ENCODE data around the gene ZBED4. TPM values are rescaled to one million over a fixed set of nuclear protein-coding genes. Genes with fewer than 3 reads are reported as not detected.

ZBED4 gene
- total RNA-seq, 1 experiment from 2014 or later: 5.8 TPM

DNA sequence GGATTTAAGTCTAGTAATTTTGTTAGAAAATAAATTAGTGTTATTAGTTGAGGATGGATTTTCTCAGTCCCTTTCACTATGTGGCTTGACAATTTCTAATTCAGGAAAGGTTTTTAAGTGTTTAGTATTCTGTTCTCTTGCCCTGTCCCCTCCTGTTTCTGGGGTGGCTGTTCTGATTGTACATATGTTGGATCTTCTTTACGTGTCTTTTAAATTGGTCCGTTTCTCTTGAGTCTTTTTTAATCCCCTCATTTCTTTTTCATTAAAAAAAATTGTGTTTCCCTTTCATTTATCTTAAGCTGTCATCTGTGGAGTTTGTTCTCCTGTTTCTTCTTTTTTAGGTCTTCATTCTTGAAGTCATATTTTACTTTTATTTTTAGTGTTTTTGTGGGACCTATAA lies 12.5 kb downstream of the ZBED4 start:
- DNase-seq: no peak
- H3K9me3 ChIP-seq: peaks cover 27% of the 10 kb centered on the region
- H3K4me3 ChIP-seq: no peak overlapping the region
- H3K36me3 ChIP-seq: peaks cover 34% of the 10 kb centered on the region
- no peaks in the 10 kb centered on the region for H3K27me3 ChIP-seq

DNA sequence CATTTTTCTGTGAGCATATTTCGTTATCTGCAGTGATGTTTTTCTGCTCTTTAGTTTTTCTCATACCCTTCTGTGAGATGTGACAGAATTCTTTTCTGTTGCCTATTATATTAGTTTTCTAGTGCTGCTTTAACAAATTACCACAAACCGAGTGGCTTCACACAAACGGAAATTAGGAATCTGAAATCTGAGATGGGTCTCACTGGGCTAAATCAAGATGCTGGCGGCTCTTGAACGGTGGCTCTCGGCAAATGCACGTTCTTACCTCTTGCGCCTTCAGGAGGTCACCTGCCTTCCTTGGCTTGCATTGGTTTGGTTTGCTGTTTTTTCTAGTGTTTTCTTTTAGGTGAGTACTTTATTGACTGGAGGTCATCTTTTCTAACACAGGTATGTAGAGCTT lies 13.0 kb downstream of the ZBED4 start:
- H3K4me3 ChIP-seq: no peak overlapping the region

DNA sequence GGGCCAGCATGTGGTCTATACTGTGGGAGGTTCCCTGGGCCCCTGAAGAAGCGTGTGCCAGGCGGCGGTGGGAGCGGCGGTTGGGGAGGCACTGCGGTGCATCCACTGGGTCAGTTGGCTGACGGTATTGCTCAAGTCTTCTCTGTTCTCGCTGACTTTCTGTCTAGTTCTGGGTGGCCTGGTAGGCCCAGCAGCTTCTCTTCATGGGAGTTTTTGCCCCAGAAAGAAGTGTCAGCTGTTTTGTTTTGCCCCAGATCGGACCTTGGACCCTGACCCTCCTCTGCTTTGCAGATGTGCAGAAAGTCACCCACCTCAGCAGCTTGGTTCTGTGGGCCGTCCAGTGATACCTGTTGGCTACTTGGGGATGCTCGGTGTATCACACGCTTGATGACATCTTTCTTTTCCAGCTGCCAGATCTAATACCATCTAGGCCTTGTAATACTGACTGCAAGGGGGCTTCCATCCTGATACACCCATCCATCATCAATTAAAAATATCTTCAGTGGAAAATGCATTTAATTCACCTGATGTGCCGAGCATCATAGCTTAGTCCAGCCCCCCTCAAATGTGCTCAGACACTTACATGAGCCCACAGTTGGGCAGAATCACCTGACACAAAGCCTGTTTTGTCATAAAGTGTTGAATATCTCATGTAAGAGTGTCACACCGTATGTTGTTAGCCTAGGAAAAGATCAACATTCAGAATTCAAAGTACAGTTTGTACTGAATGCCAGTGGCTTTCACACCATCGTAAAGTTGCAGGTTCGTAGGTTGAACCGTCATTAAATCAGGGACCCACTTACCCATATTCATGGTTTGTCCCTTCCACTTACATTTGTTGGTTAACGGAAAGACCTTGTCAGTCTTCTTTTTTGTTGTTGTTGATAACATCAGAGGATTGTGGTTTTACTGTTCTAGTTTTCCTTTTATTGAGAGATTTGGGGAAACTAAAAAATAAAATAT lies 13.9 kb downstream of the ZBED4 start:
- Histone ChIP-seq H3K27me3 (no peaks in the 10 kb centered on the region), H3K9me3 (peaks cover 27% of the 10 kb centered on the region), H3K4me3 (no peak overlapping the region), H3K36me3 (peaks cover 34% of the 10 kb centered on the region)
- no peak for DNase-seq

More for the DNA sequence above, 13.0 kb downstream of the ZBED4 start:
- no peaks in the 10 kb centered on the region for H3K27me3 ChIP-seq
- no peak for DNase-seq
- H3K36me3 ChIP-seq: peaks cover 34% of the 10 kb centered on the region
- H3K9me3 ChIP-seq: peaks cover 27% of the 10 kb centered on the region

DNA sequence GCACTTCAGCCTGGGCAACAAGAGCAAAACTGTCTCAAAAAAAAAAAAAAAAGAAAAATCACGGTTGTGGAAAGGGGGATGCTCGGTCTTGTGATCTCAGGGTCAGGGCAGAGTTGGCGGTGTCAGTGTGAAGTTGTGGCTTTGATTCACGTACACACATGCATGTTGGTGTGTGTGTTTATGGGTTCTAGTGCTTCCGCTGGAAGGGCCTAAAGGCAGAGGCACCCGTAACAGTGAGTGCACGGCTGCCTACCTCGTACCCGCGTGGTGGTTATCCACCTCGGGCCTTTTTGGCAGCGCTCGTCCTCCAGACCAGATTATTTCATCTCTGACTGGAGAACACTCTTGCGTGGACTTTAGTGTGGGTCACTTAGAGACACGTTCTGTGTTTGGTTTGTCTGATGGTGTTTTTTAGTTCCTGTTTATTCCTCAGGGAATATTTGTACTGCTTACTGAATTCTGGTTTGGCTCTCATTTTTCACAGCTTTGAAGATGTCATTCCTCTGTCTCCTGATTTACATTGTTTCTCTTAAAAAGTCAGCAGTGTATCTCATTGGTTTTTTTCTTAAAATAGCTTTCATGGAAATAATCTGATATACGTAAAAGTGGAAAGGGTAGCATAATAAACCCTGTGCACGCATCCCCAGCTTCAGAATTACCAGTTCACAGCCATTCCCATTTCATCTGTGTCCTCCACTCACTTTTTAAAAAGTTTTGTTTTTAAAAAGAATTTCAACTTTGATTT lies 15.6 kb downstream of the ZBED4 start:
- no peak overlapping the region for H3K4me3 ChIP-seq
- peaks cover 31% of the 10 kb centered on the region for H3K36me3 ChIP-seq
- H3K27me3 ChIP-seq: no peaks in the 10 kb centered on the region
- peaks cover 27% of the 10 kb centered on the region for H3K9me3 ChIP-seq
- no peak for DNase-seq

DNA sequence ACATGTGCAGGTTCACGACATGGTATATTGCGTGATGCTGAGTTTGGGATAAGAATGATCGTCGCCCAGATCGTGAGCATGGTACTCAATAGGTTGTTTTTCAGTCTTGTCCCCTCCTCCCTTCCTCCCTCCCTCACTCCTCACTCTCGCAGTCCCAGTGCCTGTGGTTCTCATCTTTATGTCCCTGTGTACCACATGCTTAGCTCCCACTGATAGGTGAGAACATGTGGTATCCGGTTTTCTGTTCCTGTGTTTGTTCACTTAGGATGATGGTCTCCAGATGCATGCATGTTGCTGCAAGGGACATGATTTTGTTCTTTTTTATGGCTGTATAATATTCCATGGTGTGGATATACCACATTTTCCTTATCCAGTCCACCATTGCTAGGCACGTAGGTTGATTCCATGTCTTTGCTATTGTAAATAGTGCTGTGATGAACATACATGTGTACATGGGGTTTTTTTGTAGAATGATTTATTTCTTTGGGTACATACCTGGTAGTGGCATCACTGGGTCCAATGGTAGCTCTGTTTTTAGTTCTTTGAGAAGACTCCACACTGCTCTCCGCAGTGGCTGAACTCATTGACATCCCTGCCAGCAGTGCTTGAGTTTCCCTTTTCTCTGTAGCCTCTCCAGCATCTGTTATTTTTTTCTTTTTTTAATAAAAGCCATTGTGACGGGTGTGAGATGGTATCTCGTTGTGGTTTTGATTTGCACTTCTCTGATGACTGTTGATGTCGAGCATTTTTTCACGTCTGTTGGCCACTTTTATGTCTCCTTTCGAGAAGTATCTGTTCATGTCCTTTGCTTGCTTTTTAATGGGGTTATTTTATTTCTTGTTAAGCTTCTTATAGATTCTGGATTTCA lies 16.4 kb downstream of the ZBED4 start:
- Histone ChIP-seq H3K27me3 (no peaks in the 10 kb centered on the region), H3K36me3 (peaks cover 31% of the 10 kb centered on the region), H3K9me3 (peaks cover 27% of the 10 kb centered on the region), H3K4me3 (no peak overlapping the region)
- DNase-seq: no peak

DNA sequence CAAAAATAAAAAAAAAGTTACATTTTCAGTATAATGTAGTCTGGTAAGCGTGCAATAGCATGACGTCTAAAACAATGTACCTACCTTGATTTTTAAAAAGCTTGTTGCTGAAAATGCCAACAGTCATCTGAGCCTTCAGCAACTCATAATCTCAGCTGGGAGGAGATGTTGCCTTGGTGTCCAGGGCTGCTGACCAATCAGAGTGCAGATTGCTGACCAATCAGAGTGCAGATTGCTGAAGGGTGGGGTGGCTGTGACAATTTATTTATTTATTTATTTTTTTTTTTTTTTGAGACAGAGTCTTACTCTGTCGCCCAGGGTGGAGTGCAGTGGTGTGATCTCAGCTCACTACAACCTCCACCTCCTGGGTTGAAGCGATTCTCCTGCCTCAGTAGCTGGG lies 17.8 kb downstream of the ZBED4 start:
- DNase-seq: no peak
- Histone ChIP-seq H3K9me3 (peaks cover 26% of the 10 kb centered on the region), H3K4me3 (no peak overlapping the region), H3K36me3 (peaks cover 30% of the 10 kb centered on the region), H3K27me3 (no peaks in the 10 kb centered on the region)

DNA sequence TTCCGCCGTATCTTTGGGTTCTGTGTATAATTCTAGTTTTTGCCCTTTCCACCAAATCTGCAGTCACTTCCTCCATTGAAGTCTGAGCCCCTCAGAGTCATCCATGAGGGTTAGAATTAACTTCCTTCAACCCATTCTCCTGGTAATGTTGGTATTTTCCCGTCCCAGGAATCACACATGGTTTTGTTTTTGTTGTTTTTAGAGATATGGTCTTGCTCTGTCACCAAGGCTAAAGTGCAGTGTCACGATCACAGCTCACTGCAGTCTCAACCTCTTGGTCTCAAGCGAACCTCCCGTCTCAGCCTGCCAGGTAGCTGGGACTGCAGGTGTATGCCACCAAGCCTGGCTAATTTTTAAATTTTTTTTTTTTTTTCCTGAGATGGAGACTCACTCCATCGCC lies 18.7 kb downstream of the ZBED4 start:
- H3K36me3 ChIP-seq: peaks cover 29% of the 10 kb centered on the region
- no peak for DNase-seq
- H3K9me3 ChIP-seq: peaks cover 20% of the 10 kb centered on the region
- no peaks in the 10 kb centered on the region for H3K27me3 ChIP-seq
- H3K4me3 ChIP-seq: no peak overlapping the region

DNA sequence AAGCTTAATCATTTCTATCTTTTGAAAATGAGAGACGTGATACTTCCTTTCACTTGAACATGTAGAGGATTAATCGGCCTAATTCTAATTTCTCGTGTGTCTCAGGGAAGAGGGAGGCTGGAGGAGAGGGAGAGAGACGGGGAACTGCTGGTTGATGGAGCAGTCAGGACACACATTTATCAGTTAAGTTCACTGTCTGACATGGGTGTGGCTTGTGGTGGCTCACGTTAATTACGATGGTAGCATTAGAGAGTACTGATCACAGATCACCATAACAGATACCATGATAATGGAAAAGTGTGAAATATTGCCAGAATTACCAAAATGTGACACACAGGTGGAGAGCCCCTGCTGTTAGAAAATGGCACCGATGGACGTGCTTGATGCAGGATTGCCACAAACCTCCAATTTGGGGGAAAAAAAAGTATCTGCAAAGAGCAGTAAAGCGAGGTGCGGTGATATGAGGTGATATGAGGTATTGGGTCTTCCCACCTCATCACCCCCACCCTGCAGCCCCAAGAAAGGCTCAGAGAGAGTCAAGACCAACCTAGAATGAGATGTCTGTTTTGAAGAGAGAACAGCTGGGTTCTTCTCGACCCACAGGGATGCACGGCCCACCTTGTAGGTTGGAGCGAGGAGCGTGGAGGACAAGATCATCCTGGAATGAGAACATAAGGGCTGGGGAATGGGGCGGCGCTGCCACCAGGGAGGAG lies 19.7 kb downstream of the ZBED4 start:
- no peak overlapping the region for H3K4me3 ChIP-seq
- no peaks in the 10 kb centered on the region for H3K27me3 ChIP-seq
- peaks cover 20% of the 10 kb centered on the region for H3K9me3 ChIP-seq
- DNase-seq: no peak
- H3K36me3 ChIP-seq: peaks cover 29% of the 10 kb centered on the region

DNA sequence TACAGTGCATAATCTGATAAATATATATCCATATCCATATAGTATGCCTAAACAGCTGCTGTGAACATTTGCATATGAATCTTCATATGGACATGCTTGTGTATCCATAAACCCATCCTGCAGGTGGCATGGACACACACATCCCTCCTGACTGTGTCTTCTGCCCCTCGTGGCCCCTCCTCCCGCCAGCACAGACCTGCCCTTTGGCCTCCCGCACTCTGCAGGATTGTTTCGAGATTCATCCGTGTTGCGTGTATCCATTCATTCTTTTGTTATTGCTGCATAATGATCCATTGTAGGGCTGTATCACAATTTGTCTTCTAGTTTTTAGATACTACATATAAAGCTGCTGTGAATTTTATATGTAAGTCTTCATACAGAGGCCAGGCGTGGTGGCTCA lies 24.0 kb downstream of the ZBED4 start:
- no peak overlapping the region for H3K4me3 ChIP-seq
- no peak for DNase-seq
- H3K9me3 ChIP-seq: peaks cover 9% of the 10 kb centered on the region
- peaks cover 20% of the 10 kb centered on the region for H3K36me3 ChIP-seq
- no peaks in the 10 kb centered on the region for H3K27me3 ChIP-seq

DNA sequence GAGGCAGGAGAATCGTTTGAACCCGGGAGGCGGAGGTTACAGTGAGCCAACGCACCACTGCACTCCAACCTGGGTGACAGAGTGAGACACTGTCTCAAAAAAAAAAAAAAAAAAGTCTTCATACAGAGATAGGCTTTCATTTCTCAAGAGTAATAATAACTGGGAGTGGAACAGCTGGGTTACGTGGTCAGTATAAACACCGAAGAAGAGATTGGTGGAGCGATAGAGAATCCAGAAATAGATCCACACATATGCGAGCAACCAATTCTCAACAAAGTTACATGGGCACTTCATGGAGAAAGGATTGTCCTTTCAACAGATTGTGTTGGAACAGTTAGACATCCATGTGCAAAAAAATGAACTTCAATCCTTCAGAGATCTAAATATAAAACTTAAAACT lies 24.6 kb downstream of the ZBED4 start:
- Histone ChIP-seq H3K36me3 (peaks cover 24% of the 10 kb centered on the region), H3K4me3 (no peak overlapping the region)
- DNase-seq: no peak

DNA sequence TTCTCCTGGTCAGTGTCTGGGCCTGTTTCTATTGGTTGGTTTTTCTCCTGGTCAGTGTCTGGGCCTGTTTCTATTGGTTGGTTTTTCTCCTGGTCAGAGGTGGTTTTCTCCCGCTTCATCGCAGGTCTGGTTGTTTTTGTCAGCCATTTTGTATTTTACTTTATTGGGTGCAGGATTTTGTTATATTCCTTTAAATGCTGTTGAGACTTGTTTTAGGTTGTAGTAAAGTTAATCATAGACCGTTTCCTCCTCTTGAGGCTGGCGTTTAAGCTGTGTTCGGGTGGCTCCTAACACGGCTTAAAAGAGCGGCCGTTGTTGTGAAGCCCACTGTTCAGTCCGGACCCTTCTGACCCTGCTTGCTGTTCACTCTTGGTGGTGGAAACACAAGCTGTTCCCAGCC lies 26.2 kb downstream of the ZBED4 start:
- peaks cover 9% of the 10 kb centered on the region for H3K9me3 ChIP-seq
- H3K27me3 ChIP-seq: no peaks in the 10 kb centered on the region
- DNase-seq: no peak

More for the DNA sequence above, 24.6 kb downstream of the ZBED4 start:
- Histone ChIP-seq H3K9me3 (peaks cover 9% of the 10 kb centered on the region), H3K27me3 (no peaks in the 10 kb centered on the region)

DNA sequence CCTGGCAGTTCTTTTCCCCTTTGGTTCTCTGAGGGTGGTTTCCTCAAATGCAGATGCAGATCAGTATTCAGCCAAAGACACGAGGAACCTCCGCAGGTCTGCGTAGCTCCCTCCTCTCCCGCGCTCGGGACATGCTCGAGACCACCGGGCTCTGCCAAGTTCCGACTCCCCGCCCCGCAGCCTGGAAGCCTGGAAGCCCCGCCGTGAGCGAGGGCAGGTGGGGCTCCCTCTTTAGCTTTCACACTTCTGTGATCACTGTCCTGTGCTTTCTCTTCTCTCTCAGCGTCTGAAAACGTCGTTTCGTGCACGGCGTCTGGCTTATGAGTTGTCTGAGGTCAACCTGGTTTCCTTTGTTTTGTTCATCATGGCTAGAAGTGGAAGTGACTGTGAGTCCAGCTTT lies 26.6 kb downstream of the ZBED4 start:
- peaks cover 44% of the 10 kb centered on the region for H3K36me3 ChIP-seq
- DNase-seq: no peak
- H3K27me3 ChIP-seq: no peaks in the 10 kb centered on the region
- H3K4me3 ChIP-seq: no peak overlapping the region
- peaks cover 9% of the 10 kb centered on the region for H3K9me3 ChIP-seq

More for the DNA sequence above, 26.2 kb downstream of the ZBED4 start:
- Histone ChIP-seq H3K36me3 (peaks cover 40% of the 10 kb centered on the region), H3K4me3 (no peak overlapping the region)

DNA sequence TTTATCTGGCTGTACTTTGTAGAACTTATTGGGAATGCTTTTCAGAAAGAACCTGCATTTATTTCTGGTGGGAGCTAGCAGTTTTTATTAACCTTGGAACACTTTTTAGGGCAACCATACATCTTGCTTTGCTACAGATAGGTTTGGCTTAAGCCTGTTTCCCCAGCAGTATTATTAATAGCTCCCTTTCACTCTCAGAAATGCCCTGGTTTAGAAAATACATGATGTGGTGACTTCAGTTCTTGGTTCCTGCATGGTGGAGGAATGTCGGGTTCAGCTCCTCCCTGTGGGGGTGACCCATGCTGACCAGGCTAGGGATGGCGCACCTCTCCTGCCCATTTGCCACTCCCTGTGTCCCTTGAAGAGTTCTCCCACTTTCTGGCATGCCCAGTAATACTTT lies 28.2 kb downstream of the ZBED4 start:
- no peak for DNase-seq
- Histone ChIP-seq H3K27me3 (no peaks in the 10 kb centered on the region), H3K36me3 (peaks cover 55% of the 10 kb centered on the region), H3K4me3 (no peak overlapping the region), H3K9me3 (peaks cover 8% of the 10 kb centered on the region; the same call in 1 of the 2 replicates)

DNA sequence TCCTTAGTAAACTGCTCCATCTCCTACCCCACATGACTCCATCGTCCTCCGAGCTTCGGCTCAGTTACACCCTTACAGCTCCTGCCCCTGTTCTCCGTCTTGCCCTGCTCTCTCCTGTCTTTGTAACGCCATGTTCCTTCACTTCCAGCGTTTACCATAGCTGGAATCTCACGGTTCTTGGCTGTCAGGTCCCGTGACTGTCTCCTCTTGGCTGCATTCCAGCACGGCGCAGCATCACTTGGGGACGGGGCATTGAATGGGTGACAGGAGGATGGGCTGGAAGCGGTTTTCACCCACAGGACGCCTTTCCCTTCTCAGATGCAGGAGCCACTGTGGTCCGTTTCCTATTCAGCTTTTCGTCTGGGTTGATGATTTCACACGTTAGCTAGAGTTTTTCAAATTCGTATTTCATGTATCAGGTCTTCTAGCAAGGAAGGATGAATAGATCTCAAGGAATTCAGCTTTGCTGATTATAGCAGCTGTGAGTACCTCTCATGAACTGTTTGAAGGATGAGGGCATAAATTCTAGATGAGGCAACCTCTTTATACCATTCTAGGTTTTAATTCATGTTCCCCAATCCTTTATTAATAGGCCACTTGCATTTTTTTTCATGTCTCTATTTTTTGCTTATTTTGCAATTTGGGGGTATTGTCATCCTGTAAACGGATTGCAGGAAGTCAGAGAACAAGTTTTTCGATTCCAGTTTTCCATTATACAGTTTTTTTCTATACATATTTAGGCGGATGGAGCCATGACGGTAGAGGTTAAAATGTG lies 29.1 kb downstream of the ZBED4 start:
- peaks cover 6% of the 10 kb centered on the region; the same call in 1 of the 2 replicates for H3K9me3 ChIP-seq
- no peaks in the 10 kb centered on the region for H3K27me3 ChIP-seq
- DNase-seq: no peak
- H3K4me3 ChIP-seq: no peak overlapping the region
- H3K36me3 ChIP-seq: peaks cover 57% of the 10 kb centered on the region

DNA sequence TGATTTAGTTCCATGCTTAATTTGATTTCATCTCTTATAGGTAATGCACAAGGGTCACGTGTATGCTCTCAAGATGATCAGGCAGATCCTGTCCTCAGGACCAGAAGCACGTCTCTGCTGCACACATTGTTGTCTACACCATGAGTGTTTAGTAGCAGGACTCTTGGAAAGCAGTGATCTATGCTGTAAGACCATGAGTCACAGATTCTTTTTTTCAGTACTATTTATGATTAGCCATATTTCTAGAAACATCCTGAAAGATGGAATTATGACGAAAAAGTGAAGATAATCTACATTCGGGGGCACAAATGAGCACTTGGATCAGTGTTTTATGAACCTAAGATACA lies 29.6 kb downstream of the ZBED4 start:
- DNase-seq: no peak

More for the DNA sequence above, 29.6 kb downstream of the ZBED4 start:
- Histone ChIP-seq H3K27me3 (no peaks in the 10 kb centered on the region), H3K9me3 (peaks cover 3% of the 10 kb centered on the region; the same call in 1 of the 2 replicates), H3K4me3 (no peak overlapping the region), H3K36me3 (peaks cover 57% of the 10 kb centered on the region)
